Choroid plexus epithelial cell (primary cell): ENCODE measurements around the gene CKAP2.
"Not testable (repeated sequence)": the region's sequence is repeated elsewhere in the genome, so short reads cannot be mapped to it uniquely, and the experiment has no call there.

Source experiments
- DNase-seq: peaks from one replicate; pipeline ENCODE4 v3.0.0-alpha.2; 2010; ENCODE audit warnings: low read depth
- H3K4me3 ChIP-seq: 2 replicates; pipeline ENCODE4 v1.5.1; 2011; ENCODE audit warnings: low read depth, mild to moderate bottlenecking, control low read depth, low read length, moderate library complexity

The CKAP2 gene

GRCh38 chr13:52502277-52502676 is 47.0 kb downstream of the CKAP2 start:
- DNase-seq, H3K4me3 ChIP-seq: not testable (repeated sequence)

GRCh38 chr13:52505843-52506242 is 50.6 kb downstream of the CKAP2 start:
- DNase-seq, H3K4me3 ChIP-seq: not testable (repeated sequence)

- H3K4me3 ChIP-seq, DNase-seq: not testable (repeated sequence)
Measured at GRCh38 chr13:52509532-52509931, 54.3 kb downstream of the CKAP2 start.

GRCh38 chr13:52510221-52510797 is 55.0 kb downstream of the CKAP2 start:
- DNase-seq, result not testable (repeated sequence)

GRCh38 chr13:52511598-52511997 is 56.3 kb downstream of the CKAP2 start:
- not testable (repeated sequence) for H3K4me3 ChIP-seq, DNase-seq

More at GRCh38 chr13:52510221-52510797, 55.0 kb downstream of the CKAP2 start:
- H3K4me3 ChIP-seq, result not testable (repeated sequence)

GRCh38 chr13:52513957-52514596 is 58.8 kb downstream of the CKAP2 start:
- not testable (repeated sequence) for H3K4me3 ChIP-seq
- peak; percentile 6 for DNase-seq

GRCh38 chr13:52523323-52523722 is 68.0 kb downstream of the CKAP2 start:
- DNase-seq, H3K4me3 ChIP-seq: not testable (repeated sequence)
